OCI-LY7 (cell line): ENCODE results near the gene USP43. TPM values are rescaled to one million over a fixed set of nuclear protein-coding genes. Genes with fewer than 3 reads are reported as not detected.

ENCODE experiments used
- BruUV-seq: library from RNA; stranded (reverse); fragments of 400-500 nt; replicated peaks from 2 replicates; lab custom pipeline; 2021; lab: Mats Ljungman, UMichigan
- CTCF ChIA-PET: fragments of 300-600 bp; sonication (Branson Sonifier 250); formaldehyde crosslinking; loops from one replicate; lab custom pipeline; 2022; ENCODE audit warnings: antibody characterized with exemption; ENCODE audit not compliant: unreplicated experiment; lab: Charles Lee
- POLR2A ChIA-PET: fragments of 300-600 bp; sonication (Branson Sonifier 250); formaldehyde crosslinking; loops from one replicate; lab custom pipeline; 2022; ENCODE audit warnings: antibody characterized with exemption; lab: Charles Lee
- DNase-seq: peaks from one replicate; pipeline ENCODE4 v3.0.0-alpha.2; 2015; ENCODE audit warnings: low spot score
- H2AFZ ChIP-seq: fragments of 200-600 bp; sonication (generic), shearing (Covaris generic); 2 replicates; pipeline ENCODE4 v1.6.1; 2014; ENCODE audit warnings: mild to moderate bottlenecking, antibody characterized with exemption, low read length, moderate library complexity
- H3K27ac ChIP-seq: fragments of 200-600 bp; sonication (generic); 2 replicates; pipeline ENCODE4 v1.5.1; 2014; ENCODE audit warnings: mixed run types, low read depth, mild to moderate bottlenecking, moderate library complexity, low read length, inconsistent platforms; ENCODE audit not compliant: poor library complexity, severe bottlenecking
- H3K36me3 ChIP-seq: fragments of 200-600 bp; sonication (generic); 2 replicates; pipeline ENCODE4 v1.6.1; 2014; ENCODE audit warnings: mild to moderate bottlenecking, antibody characterized with exemption, low read length, moderate library complexity, mixed read lengths; ENCODE audit not compliant: insufficient read depth
- H3K4me1 ChIP-seq: fragments of 200-600 bp; sonication (generic); 2 replicates; pipeline ENCODE4 v1.5.1; 2014; ENCODE audit warnings: mild to moderate bottlenecking, low read length; ENCODE audit not compliant: insufficient read depth, poor library complexity, severe bottlenecking
- H3K4me2 ChIP-seq: fragments of 200-600 bp; sonication (generic); 2 replicates; pipeline ENCODE4 v1.6.1; 2014; ENCODE audit warnings: mild to moderate bottlenecking, low read length
- H3K4me3 ChIP-seq: fragments of 200-600 bp; sonication (generic); 2 replicates; pipeline ENCODE4 v1.5.1; 2014; ENCODE audit warnings: mild to moderate bottlenecking, low read depth, low read length; ENCODE audit not compliant: poor library complexity, severe bottlenecking
- H3K79me2 ChIP-seq: fragments of 200-600 bp; sonication (generic); 2 replicates; pipeline ENCODE4 v1.6.1; 2016; ENCODE audit warnings: low read depth, mild to moderate bottlenecking, low read length, moderate library complexity, mixed read lengths; ENCODE audit not compliant: insufficient read depth
- H3K9me2 ChIP-seq: fragments of 200-600 bp; sonication (generic); 2 replicates; pipeline ENCODE4 v1.6.1; 2016; ENCODE audit warnings: mild to moderate bottlenecking, low read length, mixed read lengths; ENCODE audit not compliant: insufficient read depth
- H3K9me3 ChIP-seq: fragments of 200-600 bp; sonication (generic); 2 replicates; pipeline ENCODE4 v1.6.1; 2014; ENCODE audit warnings: mild to moderate bottlenecking, mixed run types, low read length, mixed read lengths
- H4K20me1 ChIP-seq: fragments of 200-600 bp; sonication (generic); 2 replicates; pipeline ENCODE4 v1.6.1; 2014; ENCODE audit warnings: mild to moderate bottlenecking, antibody characterized with exemption, low read length, moderate library complexity, mixed read lengths; ENCODE audit not compliant: insufficient read depth
- EZH2phosphoT487 ChIP-seq: fragments of 200-600 bp; sonication (generic); IDR thresholded peaks from 2 replicates; pipeline ENCODE4 v1.6.1; 2018; ENCODE audit warnings: low read depth, borderline replicate concordance, mild to moderate bottlenecking, mixed run types, antibody characterized with exemption, low read length, moderate library complexity, mixed read lengths
- intact Hi-C: fragments of 100-400 bp; cut with micrococcal nuclease; formaldehyde crosslinking; loops from one replicate; pipeline ENCODE4 v1.10.0; 2022; ENCODE audit not compliant: unreplicated experiment
- total RNA-seq, 2 experiments: library from RNA; depleted of rRNA in 1 of 2; stranded (reverse); fragments of >200 nt in 1 of 2; shearing (Covaris generic) in 1 of 2; gene quantifications; 2 replicates each; pipeline ENCODE4 v1.2.3, GENCODE V29; 2014 to 2022
- TF ChIP-seq, protein P1 (sequence below): fragments of 200-600 bp; sonication (generic); conservative IDR thresholded peaks from 2 replicates; pipeline ENCODE4 v1.5.1; 2014; ENCODE audit warnings: mild to moderate bottlenecking, antibody characterized with exemption, low read length, moderate library complexity, mixed read lengths

USP43 gene
- total RNA-seq, 2 experiments from 2014 or later, result 1.3 to 2.7 TPM

DNA sequence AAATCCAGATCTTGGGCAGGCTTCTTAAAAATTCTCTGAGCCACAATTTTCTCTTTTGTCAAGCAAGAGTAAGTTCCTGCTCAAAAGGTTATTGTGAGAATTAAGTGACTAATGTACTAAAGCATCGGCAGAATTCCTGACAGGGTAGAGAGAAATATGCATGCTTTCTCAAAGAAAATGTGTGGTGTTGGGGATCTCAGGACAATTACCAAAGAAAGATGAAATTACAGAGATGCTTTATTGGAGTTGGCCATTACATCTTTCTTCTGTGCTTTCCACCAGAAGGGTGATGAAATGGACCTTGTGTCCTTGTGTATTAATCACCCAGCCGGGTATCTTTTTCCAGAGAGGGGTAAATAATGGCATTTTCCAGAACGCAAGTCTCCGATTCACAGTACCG is 1.7 kb upstream of the USP43 start:
- H3K9me3 ChIP-seq, result no peaks in the 10 kb centered on the region
- H3K79me2 ChIP-seq, result no peaks in the 10 kb centered on the region
- no peak overlapping the region for H2AFZ ChIP-seq
- H3K36me3 ChIP-seq, result no peaks in the 10 kb centered on the region
- ChIA-PET CTCF (no interaction called here), POLR2A (interaction anchor here (0.7 kb wide), 1 partner anchor 397 kb away, joined by 3 read pairs; no protein-coding TSS in a partner anchor)
- no peaks in the 10 kb centered on the region for H4K20me1 ChIP-seq
- no peak overlapping the region for H3K27ac ChIP-seq
- intact Hi-C loops, result no loop called here
- DNase-seq, result no peak
- peaks cover 11% of the 10 kb centered on the region for H3K4me1 ChIP-seq
- BruUV-seq, result no TSS peak
- H3K4me2 ChIP-seq, result no peak overlapping the region
- no peak overlapping the region for H3K4me3 ChIP-seq
- TF ChIP-seq, protein P1, sequence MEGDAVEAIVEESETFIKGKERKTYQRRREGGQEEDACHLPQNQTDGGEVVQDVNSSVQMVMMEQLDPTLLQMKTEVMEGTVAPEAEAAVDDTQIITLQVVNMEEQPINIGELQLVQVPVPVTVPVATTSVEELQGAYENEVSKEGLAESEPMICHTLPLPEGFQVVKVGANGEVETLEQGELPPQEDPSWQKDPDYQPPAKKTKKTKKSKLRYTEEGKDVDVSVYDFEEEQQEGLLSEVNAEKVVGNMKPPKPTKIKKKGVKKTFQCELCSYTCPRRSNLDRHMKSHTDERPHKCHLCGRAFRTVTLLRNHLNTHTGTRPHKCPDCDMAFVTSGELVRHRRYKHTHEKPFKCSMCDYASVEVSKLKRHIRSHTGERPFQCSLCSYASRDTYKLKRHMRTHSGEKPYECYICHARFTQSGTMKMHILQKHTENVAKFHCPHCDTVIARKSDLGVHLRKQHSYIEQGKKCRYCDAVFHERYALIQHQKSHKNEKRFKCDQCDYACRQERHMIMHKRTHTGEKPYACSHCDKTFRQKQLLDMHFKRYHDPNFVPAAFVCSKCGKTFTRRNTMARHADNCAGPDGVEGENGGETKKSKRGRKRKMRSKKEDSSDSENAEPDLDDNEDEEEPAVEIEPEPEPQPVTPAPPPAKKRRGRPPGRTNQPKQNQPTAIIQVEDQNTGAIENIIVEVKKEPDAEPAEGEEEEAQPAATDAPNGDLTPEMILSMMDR, result no peak
- TF ChIP-seq EZH2phosphoT487, result no peak
- no peaks in the 10 kb centered on the region for H3K9me2 ChIP-seq

DNA sequence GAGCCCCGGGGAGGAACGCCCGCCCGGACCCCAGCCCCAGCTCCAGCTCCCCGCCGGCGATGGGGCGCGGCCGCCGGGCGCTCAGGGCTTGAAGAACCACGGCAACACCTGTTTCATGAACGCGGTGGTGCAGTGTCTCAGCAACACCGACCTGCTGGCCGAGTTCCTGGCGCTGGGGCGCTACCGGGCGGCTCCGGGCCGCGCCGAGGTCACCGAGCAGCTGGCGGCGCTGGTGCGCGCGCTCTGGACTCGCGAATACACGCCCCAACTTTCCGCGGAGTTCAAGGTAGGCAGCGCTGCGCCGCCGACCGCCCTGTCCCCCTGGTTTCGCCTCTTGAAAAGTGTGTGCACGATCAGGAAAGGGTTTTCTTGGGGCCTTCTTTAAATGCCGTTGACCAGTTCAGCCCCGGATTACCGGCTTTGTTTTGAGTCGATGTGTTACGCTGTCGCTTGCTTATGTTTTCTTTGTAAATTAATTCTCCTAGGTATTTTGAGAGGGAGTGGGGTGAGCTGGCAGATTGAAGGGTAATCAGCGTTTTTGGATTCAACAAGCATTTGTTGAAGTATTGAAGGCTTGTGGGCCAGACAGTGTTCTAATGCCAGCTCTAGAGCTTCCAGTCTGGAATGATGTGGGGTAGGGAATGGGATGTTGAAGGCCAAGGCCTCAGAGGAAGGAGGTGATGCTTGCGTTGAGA is 681 bp downstream of the USP43 start:
- POLR2A ChIA-PET, result no interaction called here
- Histone ChIP-seq H3K9me2 (no peaks in the 10 kb centered on the region), H2AFZ (peak overlapping the region; percentile 4; the same call in 1 of the 2 replicates), H3K27ac (no peak overlapping the region), H3K79me2 (no peaks in the 10 kb centered on the region), H3K4me3 (peak overlapping the region; percentile 79), H3K9me3 (no peaks in the 10 kb centered on the region), H3K4me1 (peaks cover 11% of the 10 kb centered on the region), H4K20me1 (no peaks in the 10 kb centered on the region), H3K36me3 (no peaks in the 10 kb centered on the region), H3K4me2 (peak overlapping the region; percentile 87)
- BruUV-seq, result no TSS peak
- TF ChIP-seq, protein P1, result no peak
- TF ChIP-seq EZH2phosphoT487, result no peak
- DNase-seq, result no peak
- intact Hi-C loops, result no loop called here
- CTCF ChIA-PET, result no interaction called here

DNA sequence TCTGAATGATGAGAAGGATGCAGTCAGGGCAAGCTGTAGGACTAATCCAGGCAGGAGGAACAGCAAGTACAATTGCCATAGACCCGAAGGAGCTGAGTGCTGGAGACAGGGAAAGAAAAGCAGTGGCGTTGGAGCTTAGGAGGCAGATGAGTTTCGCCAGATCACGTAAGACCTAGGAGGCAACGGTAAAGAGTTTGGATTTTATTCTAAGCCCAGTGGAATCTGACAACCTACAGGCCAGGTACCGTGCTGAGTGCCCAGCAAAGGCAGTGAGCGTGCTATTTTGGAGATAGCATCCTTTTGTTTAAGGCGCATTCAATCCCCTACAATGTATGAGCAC is 1.2 kb downstream of the USP43 start:
- Histone ChIP-seq H3K9me3 (no peaks in the 10 kb centered on the region), H4K20me1 (no peaks in the 10 kb centered on the region), H3K36me3 (no peaks in the 10 kb centered on the region), H3K4me2 (no peak overlapping the region), H3K4me3 (no peak overlapping the region), H2AFZ (no peak overlapping the region), H3K79me2 (no peaks in the 10 kb centered on the region), H3K4me1 (peaks cover 11% of the 10 kb centered on the region), H3K27ac (no peak overlapping the region), H3K9me2 (no peaks in the 10 kb centered on the region)
- TF ChIP-seq, protein P1, result no peak
- no peak for TF ChIP-seq EZH2phosphoT487
- ChIA-PET POLR2A (no interaction called here), CTCF (no interaction called here)
- BruUV-seq, result no TSS peak
- DNase-seq, result no peak
- intact Hi-C loops, result no loop called here
